Measurements from ENCODE around the gene RNF4.
"Not testable (repeated sequence)": the region's sequence is repeated elsewhere in the genome, so short reads cannot be mapped to it uniquely, and the experiment has no call there.

Gene RNF4

GRCh38 chr4:2489081-2489805 is 20.3 kb downstream of the RNF4 start:
- DNase-seq, result no peak

- DNase-seq, result no peak
Measured at GRCh38 chr4:2489841-2490552, 21.1 kb downstream of the RNF4 start.

GRCh38 chr4:2492970-2493369 is 24.1 kb downstream of the RNF4 start:
- no peak for DNase-seq

GRCh38 chr4:2494992-2495391 is 26.1 kb downstream of the RNF4 start:
- DNase-seq, result no peak

GRCh38 chr4:2497324-2497723 is 28.4 kb downstream of the RNF4 start:
- no peak for DNase-seq

- no peak for DNase-seq
Measured at GRCh38 chr4:2497931-2498330, 29.0 kb downstream of the RNF4 start.

GRCh38 chr4:2500547-2500946 is 31.6 kb downstream of the RNF4 start:
- DNase-seq, result no peak

- no peak for DNase-seq
Measured at GRCh38 chr4:2501034-2501594, 32.2 kb downstream of the RNF4 start.

- no peak for DNase-seq
Measured at GRCh38 chr4:2503809-2504208, 34.9 kb downstream of the RNF4 start.

- no peak for DNase-seq
Measured at GRCh38 chr4:2507259-2507658, 38.4 kb downstream of the RNF4 start.

GRCh38 chr4:2507855-2508254 is 38.9 kb downstream of the RNF4 start:
- no peak for DNase-seq

- DNase-seq, result no peak
Measured at GRCh38 chr4:2510351-2511259, 41.7 kb downstream of the RNF4 start.

- no peak for DNase-seq
Measured at GRCh38 chr4:2511645-2512131, 42.8 kb downstream of the RNF4 start.

- no peak for DNase-seq
Measured at GRCh38 chr4:2512396-2513135, 43.7 kb downstream of the RNF4 start.

- not testable (repeated sequence) for DNase-seq
Measured at GRCh38 chr4:2514193-2514592, 45.3 kb downstream of the RNF4 start.

- DNase-seq, result not testable (repeated sequence)
Measured at GRCh38 chr4:2514944-2515343, 46.0 kb downstream of the RNF4 start.

GRCh38 chr4:2515830-2516550 is 47.1 kb downstream of the RNF4 start:
- no peak for DNase-seq

GRCh38 chr4:2516635-2517034 is 47.7 kb downstream of the RNF4 start:
- no peak for DNase-seq

- no peak for DNase-seq
Measured at GRCh38 chr4:2526559-2526958, 57.7 kb downstream of the RNF4 start.

GRCh38 chr4:2534904-2535375 is 66.0 kb downstream of the RNF4 start:
- DNase-seq, result no peak

Data from activated T-cell treated with anti-CD3 and anti-CD28 coated beads, Interleukin-2, amount 50 U/mL, for 48 hours (primary cell).